D721Med (cell line): ENCODE results near the gene CCDC178.
"Not testable (repeated sequence)": the region's sequence is repeated elsewhere in the genome, so short reads cannot be mapped to it uniquely, and the experiment has no call there.

Experiments used
- DNase-seq: peaks from one replicate; pipeline ENCODE4 v3.0.0; 2011; ENCODE audit warnings: low spot score; ENCODE audit not compliant: insufficient read length
- FAIRE-seq: peaks from 2 replicates; lab custom pipeline; 2011; peaks lifted over from hg19 to GRCh38; lab: Jason Lieb, UNC
- CTCF ChIP-seq: IDR thresholded peaks from 2 replicates; pipeline ENCODE4 v1.5.1; 2012; ENCODE audit warnings: mild to moderate bottlenecking, control low read depth; ENCODE audit not compliant: insufficient read depth; ENCODE audit errors: missing control alignments

The CCDC178 gene

GRCh38 chr18:33194793-33195192 is 245.7 kb downstream of the CCDC178 start:
- TF ChIP-seq CTCF, result no peak
- FAIRE-seq (no peak), DNase-seq (no peak)

- DNase-seq (no peak), FAIRE-seq (peak; percentile 51)
- TF ChIP-seq CTCF, result no peak
Observed at GRCh38 chr18:33184958-33185357, 255.6 kb downstream of the CCDC178 start.

- DNase-seq, result no peak
- TF ChIP-seq CTCF, result no peak
- no peak for FAIRE-seq
Observed at GRCh38 chr18:33184175-33184574, 256.3 kb downstream of the CCDC178 start.

- TF ChIP-seq CTCF, result no peak
- DNase-seq (no peak), FAIRE-seq (no peak)
Observed at GRCh38 chr18:33183136-33183535, 257.4 kb downstream of the CCDC178 start.

GRCh38 chr18:33181016-33181415 is 259.5 kb downstream of the CCDC178 start:
- TF ChIP-seq CTCF, result no peak
- FAIRE-seq, result peak; percentile 46
- no peak for DNase-seq

GRCh38 chr18:33169218-33169617 is 271.3 kb downstream of the CCDC178 start:
- DNase-seq (no peak), FAIRE-seq (peak; percentile 81)
- no peak for TF ChIP-seq CTCF

- not testable (repeated sequence) for FAIRE-seq, DNase-seq
Observed at GRCh38 chr18:33164121-33164520, 276.4 kb downstream of the CCDC178 start.

GRCh38 chr18:33161131-33161530 is 279.4 kb downstream of the CCDC178 start:
- no peak for TF ChIP-seq CTCF
- DNase-seq, result no peak
- FAIRE-seq, result no peak
